GM21576 (cell line): Measurements from ENCODE around the gene AADACL4.

ENCODE experiments used
- ATAC-seq: cut with Tn5 transposase; IDR thresholded peaks from one replicate; pipeline ENCODE4 v1.9.1; 2021; ENCODE audit warnings: mild to moderate bottlenecking, moderate library complexity; ENCODE audit not compliant: unreplicated experiment

The AADACL4 gene

DNA sequence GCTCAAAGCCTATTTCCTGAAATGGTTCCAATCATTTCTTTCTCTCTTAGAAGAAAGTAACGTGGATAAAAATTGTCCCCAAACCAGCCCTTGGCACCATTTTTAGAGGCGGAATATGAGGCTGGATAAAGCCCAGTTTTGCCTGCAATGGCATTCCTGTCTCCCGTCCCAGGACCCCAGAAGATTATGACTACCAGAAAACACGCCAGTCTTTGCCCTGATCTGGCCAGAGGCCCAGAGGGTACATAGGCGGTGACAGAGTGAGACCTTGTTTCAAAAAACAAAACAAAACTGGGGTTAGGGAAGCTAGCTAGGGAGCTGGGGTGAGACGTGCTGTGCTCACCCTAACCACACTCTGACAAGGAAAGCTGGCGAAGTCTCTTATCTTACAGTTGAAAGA, at the start of gene AADACL4:
Gene AADACL4, plus strand, starts transcription at position 301 of the 400 bp plus-strand sequence. CDS start 462 bp downstream, outside the sequence.
- no peak for ATAC-seq

GRCh38 chr1:12594490-12594889, 49.4 kb upstream of the AADACL4 start:
- no peak for ATAC-seq

GRCh38 chr1:12594966-12595756, 48.7 kb upstream of the AADACL4 start:
- ATAC-seq = no peak

GRCh38 chr1:12595757-12596006, 48.2 kb upstream of the AADACL4 start:
- ATAC-seq = no peak

GRCh38 chr1:12596007-12596821, 47.7 kb upstream of the AADACL4 start:
- no peak for ATAC-seq

DNA sequence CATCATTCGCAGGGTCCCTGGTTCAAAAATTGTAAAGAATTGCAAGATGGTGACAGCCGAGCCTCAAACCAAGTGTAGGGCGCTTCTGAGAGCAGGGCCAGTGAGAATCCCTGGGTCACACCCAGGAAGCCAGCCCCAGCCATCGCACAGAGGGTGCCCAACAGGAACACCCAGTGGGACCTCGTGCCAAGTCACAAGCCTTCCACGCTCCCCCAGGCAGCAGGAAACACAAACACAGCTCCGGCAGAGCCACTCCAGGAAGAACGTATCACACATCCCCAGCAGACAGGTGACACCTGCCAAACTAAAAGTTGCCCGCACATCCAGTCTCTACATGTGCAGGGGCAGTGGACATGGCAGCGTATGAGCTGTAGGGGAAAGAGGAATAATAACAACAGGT, 46.1 kb upstream of the AADACL4 start:
- no peak for ATAC-seq

DNA sequence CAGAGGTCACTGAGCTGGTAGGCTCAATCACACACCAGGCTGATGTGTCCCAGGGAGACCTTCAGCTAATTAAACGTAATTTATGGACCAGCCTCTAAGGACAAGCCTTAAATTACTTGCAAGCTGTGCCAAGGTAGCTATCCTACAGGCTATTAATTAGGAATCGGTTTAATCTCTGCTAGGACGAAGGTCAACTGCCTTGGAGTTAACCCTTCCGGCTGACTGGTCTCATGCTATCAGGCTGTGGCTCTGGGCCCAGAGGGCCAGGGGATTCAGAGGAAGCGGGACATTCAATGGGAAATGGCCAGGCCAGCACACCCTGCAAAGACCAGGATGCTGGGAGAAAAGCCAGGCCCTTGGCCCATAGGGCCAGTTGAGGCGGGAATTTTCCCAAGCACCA, 44.9 kb upstream of the AADACL4 start:
- no peak for ATAC-seq

GRCh38 chr1:12599657-12600056, 44.2 kb upstream of the AADACL4 start:
- ATAC-seq = no peak

DNA sequence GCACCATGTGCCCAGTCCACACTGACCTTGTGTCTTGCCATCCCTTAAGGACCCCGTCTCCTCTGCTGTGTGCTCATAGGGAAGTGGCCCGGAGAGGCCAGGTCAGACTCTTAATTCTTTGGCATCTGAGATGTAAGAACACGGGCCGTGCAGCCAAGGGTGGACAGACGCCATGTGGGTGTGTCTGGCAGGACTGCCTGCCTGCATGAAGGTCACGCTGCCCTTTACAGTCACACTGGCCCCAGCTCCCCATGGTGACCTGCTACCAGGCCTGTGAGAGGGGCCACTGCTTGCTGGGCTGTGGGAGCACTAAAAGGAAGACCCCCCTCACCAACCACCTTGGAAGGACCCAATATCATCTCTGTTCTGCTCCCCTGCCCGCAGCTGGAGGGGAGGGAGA, 43.5 kb upstream of the AADACL4 start:
- ATAC-seq = no peak

DNA sequence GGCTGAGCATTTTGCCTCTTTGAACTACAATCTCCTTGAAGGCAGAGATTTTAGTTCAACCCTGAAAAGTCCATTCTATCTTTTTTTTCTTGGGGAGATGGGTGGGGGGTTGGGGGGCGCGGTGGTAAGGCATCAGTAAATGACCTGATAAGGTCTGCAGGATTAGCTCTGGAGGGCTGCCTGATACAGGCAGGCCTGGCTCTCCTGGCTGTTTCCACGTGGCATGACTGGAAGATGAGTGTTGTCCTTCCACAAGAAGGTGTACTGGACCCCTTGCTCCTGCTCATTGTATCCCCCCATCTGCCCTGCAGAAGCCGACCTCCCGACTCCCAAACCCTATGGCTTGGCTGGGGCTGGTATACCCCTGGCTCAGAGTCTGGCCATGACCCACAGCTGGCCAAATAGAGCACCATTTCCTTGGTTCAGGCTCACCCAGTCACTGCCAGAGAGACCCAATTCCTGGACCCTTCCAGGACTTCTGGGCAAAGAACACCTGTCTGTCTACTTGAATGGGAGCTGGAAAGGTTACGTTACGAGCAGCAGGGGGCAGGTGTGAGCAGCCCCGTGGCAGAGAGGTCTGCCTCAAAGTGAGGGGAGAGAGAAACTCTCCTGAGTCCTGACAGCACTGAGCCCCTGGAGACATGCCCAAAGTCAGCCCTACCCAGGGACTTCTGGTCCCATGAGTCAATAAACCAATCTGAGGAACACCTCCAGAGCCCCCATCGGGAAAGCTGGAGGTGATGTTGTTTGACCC, 42.8 kb upstream of the AADACL4 start:
- ATAC-seq = no peak

DNA sequence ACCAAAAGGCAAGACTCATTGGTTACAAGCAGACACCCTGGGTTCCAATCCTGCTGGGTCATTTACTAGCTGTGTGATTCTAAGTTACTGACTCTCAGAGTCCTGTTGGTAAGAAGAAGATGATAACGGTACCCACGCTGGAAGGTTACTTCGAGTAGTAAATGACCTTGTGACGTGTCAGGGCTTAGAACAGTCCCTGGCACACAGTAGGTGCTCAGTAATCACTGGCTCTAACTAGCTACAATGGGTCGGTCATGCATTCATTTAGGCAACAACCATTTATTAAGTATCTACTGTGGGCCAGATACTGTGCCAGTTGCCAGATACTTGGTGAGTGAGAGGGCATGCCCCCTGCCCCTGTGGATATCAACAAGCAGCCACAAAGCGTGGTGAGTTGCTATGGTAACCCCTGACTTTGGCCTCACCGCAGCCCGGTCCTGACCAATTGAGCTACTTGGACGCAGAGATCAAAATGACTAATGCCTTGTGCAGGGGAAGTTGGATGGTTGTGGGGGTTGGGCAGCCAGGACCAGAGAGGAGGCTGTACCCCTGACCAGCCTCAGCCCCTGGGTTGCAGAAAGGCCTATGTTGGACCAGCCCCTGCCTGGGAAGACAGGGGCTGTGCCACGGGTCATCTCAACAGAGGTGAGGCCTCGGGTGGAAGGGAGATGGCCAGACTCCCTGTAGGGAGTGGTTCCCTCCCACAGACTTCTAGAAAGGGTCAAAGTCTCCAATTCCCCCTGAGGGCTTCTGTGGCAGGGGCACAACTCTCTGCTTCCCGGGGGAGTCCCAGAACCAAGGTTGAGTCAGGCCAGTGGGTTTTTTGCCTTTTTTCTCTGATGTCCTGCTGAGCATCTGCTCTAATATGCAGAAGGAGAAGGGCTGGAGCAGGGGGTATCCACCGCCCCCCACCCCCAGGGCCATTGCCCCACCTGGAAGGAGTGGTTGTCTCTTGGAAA, 41.9 kb upstream of the AADACL4 start:
- no peak for ATAC-seq

DNA sequence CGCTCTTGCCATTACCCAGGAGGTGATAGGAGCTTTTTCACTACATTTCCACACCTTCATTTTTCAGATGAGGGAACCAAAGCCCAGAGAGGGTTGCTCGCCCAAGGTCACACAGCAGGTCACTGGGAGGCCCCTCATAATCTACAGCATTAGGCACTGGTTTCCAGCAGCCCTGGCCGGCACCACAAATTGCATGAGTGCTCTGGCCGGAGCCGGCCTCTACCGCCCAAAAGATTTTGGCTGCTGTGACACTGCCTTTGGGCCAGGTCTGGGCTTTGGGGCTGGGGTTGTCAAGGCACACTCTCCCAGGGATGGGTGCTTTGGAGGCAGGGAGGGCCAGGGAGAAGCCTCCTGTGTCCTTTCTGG, 41.2 kb upstream of the AADACL4 start:
- no peak for ATAC-seq

DNA sequence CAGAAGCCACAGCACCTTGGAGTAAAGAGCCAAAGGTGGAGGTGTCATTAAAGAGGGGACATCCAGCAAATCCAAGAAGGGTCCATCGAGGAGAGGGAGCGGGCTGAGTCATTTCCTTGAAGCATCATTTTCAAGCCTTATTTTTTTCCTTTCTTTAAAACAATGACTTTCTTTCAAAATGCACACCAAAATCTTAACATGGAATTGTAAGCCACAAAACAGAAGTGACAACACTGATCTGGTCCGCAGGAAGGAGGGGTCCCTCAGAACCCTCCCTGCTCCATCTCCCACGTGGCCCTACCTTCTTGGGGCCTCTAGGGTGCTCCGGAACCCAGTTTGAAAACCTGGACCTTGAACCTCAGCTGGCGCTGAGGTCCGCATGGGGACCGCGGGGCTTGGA, 40.7 kb upstream of the AADACL4 start:
- ATAC-seq = no peak

DNA sequence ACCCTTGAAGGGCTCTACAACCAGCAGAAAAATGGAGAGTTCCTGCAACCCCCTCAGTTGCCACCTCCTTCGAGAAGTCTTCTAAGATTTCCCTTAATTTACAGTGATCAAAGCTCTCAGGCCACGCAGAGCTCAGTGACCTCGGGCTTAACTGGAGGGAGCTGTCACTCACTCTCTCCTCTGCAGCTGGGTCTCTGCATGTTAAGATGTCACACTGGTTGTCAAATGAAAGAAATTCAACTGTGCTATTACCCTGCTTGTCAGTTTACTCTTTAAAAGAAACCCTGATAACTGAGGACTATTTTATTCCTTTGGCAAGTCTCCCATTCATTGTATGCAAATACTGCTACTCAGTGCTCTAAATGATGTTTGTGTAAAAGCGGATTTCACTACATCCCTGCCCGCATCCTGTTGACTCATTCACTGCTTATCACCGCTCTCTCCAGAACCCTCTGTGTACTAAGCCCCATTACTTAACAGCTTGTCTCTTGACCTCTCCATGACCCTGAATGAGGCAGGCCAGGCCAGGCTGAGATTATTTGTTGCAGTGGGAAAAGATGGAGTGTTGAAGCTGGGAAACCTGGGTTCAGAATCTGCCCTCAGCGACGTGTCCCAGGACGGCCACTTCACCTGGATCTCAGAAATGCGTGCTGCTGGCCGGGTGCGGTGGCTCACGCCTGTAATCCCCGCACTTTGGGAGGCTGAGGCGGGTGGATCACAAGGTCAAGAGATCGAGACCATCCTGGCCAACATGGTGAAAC, 39.6 kb upstream of the AADACL4 start:
- ATAC-seq = no peak

DNA sequence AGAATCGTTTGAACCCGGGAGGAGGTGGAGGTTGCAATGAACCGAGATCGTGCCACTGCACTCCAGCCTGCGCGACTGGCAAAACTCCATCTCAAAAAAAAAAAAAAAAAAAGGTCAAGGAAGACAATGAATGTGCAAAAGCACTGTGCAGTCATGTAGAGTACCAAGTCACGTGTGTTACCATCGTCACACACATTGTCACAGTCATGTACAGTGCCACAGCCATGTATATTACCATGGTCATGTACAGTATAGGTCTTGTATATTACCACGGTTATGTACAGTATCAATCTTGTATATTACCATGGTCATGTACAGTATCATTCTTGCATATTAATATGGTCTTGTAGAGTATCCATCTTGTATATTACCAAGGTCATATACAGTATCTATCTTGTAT, 38.9 kb upstream of the AADACL4 start:
- ATAC-seq = no peak

DNA sequence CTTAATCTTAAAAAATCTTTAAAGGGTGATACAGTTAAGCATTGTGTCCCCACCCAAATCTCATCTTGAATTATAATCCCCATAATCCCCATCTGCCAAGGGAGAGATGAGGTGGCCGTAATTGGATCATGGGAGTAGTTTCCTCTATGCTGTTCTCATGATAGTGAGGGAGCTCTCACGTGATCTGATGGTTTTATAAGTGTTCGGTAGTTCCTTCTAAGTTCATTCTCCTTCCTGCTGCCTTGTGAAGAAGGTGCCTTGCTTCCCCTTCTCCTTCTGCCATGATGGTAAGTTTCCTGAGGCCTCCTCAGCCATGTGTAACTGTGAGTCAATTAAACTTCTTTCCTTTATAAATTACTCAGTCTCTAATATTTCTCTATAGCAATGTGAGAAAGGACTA, 36.6 kb upstream of the AADACL4 start:
- ATAC-seq = no peak

- no peak for ATAC-seq
Measured at GRCh38 chr1:12608311-12608957, 35.5 kb upstream of the AADACL4 start.

DNA sequence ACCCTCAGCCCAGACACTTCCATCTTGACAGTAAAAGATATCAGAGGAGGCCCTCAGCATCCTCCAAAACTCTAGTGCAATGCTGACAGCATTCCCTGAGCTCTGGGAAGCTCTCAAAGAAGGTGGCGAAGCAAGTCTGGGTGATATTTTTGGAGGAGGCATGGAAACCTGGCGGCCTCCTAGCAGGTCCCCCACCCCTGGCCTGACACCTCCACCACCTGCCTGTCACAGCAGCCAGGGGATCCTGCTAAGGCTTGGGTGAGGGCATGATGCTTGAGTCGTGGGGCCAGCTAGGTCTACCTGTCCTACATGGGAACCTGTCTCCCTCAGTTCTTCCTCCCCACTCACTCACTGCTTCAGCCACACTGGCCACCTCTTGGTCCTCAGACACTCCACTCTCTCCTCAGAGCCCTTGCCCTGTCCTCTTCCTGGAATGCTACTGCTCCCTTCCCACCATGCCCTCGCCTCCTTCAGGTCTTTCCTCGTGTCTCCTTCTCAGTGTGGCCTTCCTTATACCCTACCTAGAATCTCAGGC, 34.3 kb upstream of the AADACL4 start:
- no peak for ATAC-seq

GRCh38 chr1:12610305-12610935, 33.5 kb upstream of the AADACL4 start:
- ATAC-seq = no peak
